ENCODE measurements around the gene AGBL1.

The AGBL1 gene

DNA sequence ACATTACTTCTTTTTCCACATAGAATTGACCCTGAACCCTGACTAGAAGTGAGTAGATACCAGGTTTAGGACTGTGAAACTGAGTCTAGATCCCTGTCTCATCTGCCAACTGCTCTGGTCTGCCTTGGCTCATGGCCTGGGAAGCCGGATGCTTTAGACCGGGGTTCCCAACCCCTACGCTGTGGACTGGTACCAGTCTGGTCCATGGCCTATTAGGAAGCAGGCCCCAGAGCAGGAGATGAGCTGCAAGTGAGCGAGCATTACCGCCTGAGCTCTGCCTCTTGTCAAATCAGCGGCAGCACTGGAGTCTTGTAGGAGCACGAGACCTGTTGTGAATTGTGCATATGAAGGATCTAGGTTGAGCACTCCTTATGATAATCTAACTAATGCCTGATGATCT lies 734.2 kb downstream of the AGBL1 start:
- DNase-seq (ENCODE audit: low read depth, low spot score), result no peak
- in situ Hi-C loops (cut with HindIII; ENCODE audit: low sequenced_read_pairs), result no loop called here
- no peak overlapping the region for H3K4me3 ChIP-seq (ENCODE audit: low read depth, low read length)
- TF ChIP-seq, protein P1, sequence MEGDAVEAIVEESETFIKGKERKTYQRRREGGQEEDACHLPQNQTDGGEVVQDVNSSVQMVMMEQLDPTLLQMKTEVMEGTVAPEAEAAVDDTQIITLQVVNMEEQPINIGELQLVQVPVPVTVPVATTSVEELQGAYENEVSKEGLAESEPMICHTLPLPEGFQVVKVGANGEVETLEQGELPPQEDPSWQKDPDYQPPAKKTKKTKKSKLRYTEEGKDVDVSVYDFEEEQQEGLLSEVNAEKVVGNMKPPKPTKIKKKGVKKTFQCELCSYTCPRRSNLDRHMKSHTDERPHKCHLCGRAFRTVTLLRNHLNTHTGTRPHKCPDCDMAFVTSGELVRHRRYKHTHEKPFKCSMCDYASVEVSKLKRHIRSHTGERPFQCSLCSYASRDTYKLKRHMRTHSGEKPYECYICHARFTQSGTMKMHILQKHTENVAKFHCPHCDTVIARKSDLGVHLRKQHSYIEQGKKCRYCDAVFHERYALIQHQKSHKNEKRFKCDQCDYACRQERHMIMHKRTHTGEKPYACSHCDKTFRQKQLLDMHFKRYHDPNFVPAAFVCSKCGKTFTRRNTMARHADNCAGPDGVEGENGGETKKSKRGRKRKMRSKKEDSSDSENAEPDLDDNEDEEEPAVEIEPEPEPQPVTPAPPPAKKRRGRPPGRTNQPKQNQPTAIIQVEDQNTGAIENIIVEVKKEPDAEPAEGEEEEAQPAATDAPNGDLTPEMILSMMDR (IDR thresholded peaks at IDR 0.05; ENCODE audit: low read depth, low read length), result no peak

DNA sequence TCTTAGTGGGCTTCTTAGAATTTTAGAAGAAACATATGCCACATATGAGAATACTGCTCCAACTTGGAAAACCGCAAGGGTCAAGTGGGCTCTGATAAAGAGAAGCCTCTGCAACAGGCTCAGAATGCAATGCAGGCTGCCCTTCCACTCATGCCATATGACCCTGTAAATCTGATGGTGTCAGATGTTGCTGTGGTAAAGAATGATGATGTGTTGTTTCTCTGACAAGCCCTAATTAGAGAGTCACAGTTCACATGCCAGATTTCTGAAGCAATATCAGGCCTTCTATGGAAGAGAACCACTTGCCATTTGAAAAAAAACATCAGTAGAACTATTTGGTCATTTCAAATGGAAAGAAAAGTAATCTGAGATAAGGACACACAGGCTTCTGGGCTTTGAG lies 749.6 kb downstream of the AGBL1 start:
- in situ Hi-C loops (cut with HindIII; ENCODE audit: low sequenced_read_pairs), result no loop called here
- DNase-seq (ENCODE audit: low read depth, low spot score), result no peak
- TF ChIP-seq, protein P1 (IDR thresholded peaks at IDR 0.05; ENCODE audit: low read depth, low read length), result no peak
- H3K4me3 ChIP-seq (ENCODE audit: low read depth, low read length), result no peak overlapping the region

GRCh38 chr15:86830304-86830703 lies 750.6 kb downstream of the AGBL1 start:
- TF ChIP-seq, protein P1 (IDR thresholded peaks at IDR 0.05; ENCODE audit: low read depth, low read length), result no peak
- in situ Hi-C loops (cut with HindIII; ENCODE audit: low sequenced_read_pairs), result no loop called here
- DNase-seq (ENCODE audit: low read depth, low spot score), result no peak
- no peak overlapping the region for H3K4me3 ChIP-seq (ENCODE audit: low read depth, low read length)

- no peak overlapping the region for H3K4me3 ChIP-seq (ENCODE audit: low read depth, low read length)
- TF ChIP-seq, protein P1 (IDR thresholded peaks at IDR 0.05; ENCODE audit: low read depth, low read length), result no peak
- no peak for DNase-seq (ENCODE audit: low read depth, low spot score)
- in situ Hi-C loops (cut with HindIII; ENCODE audit: low sequenced_read_pairs), result no loop called here
Measured at GRCh38 chr15:86833595-86833994, 753.9 kb downstream of the AGBL1 start.

GRCh38 chr15:86834115-86834863 lies 754.6 kb downstream of the AGBL1 start:
- DNase-seq (ENCODE audit: low read depth, low spot score), result no peak
- in situ Hi-C loops (cut with HindIII; ENCODE audit: low sequenced_read_pairs), result no loop called here
- TF ChIP-seq, protein P1 (IDR thresholded peaks at IDR 0.05; ENCODE audit: low read depth, low read length), result no peak
- H3K4me3 ChIP-seq (ENCODE audit: low read depth, low read length), result no peak overlapping the region

- in situ Hi-C loops (cut with HindIII; ENCODE audit: low sequenced_read_pairs), result no loop called here
- TF ChIP-seq, protein P1 (IDR thresholded peaks at IDR 0.05; ENCODE audit: low read depth, low read length), result no peak
- peak; percentile 8 for DNase-seq (ENCODE audit: low read depth, low spot score)
- no peak overlapping the region for H3K4me3 ChIP-seq (ENCODE audit: low read depth, low read length)
Measured at GRCh38 chr15:86837294-86838061, 757.8 kb downstream of the AGBL1 start.

Measured in astrocyte of the spinal cord (primary cell).